Parathyroid adenoma (tissue), 2 donors: ENCODE results near the gene PRMT7.

Source experiments
- H2AFZ ChIP-seq: fragments of 300-600 bp; sonication (generic); one replicate; pipeline ENCODE4 v1.7.0; 2017; ENCODE audit warnings: antibody characterized with exemption, mild to moderate bottlenecking
- H3K27ac ChIP-seq: fragments of 300-600 bp; sonication (generic); one replicate; pipeline ENCODE4 v1.7.0; 2017
- H3K27me3 ChIP-seq: fragments of 300-600 bp; sonication (generic); one replicate; pipeline ENCODE4 v1.7.0; 2017; ENCODE audit warnings: low read length; ENCODE audit not compliant: control insufficient read depth, insufficient read depth
- H3K36me3 ChIP-seq: fragments of 300-600 bp; sonication (generic); one replicate; pipeline ENCODE4 v1.7.0; 2017; ENCODE audit warnings: low read length; ENCODE audit not compliant: control insufficient read depth, insufficient read depth
- H3K4me1 ChIP-seq: fragments of 300-600 bp; sonication (generic); one replicate; pipeline ENCODE4 v1.7.0; 2017; ENCODE audit warnings: control low read depth
- H3K4me2 ChIP-seq: fragments of 300-600 bp; sonication (generic); one replicate; pipeline ENCODE4 v1.7.0; 2017; ENCODE audit warnings: low read length
- H3K4me3 ChIP-seq: fragments of 300-600 bp; sonication (generic); one replicate; pipeline ENCODE4 v1.7.0; 2017; ENCODE audit warnings: low read depth, low read length
- H3K79me2 ChIP-seq: fragments of 300-600 bp; sonication (generic); one replicate; pipeline ENCODE4 v1.7.0; 2017; ENCODE audit warnings: control low read depth
- H3K9ac ChIP-seq: fragments of 300-600 bp; sonication (generic); one replicate; pipeline ENCODE4 v1.7.0; 2017; ENCODE audit warnings: mild to moderate bottlenecking
- H3K9me3 ChIP-seq: fragments of 300-600 bp; sonication (generic); one replicate; pipeline ENCODE4 v1.7.0; 2017; ENCODE audit warnings: low read length; ENCODE audit not compliant: control insufficient read depth
- TF ChIP-seq, protein P1 (sequence below): fragments of 300-600 bp; sonication (generic); IDR thresholded peaks from one replicate; pipeline ENCODE4 v1.7.0; 2017; ENCODE audit warnings: antibody characterized with exemption, mild to moderate bottlenecking
- donor health status: primary hyperparathyroidism.

PRMT7 gene

GRCh38 chr16:68377221-68377620, 66.4 kb downstream of the PRMT7 start:
- H3K9me3 ChIP-seq = no peaks in the 10 kb centered on the region
- H3K4me1 ChIP-seq = peaks cover 32% of the 10 kb centered on the region
- H3K36me3 ChIP-seq = no peaks in the 10 kb centered on the region
- no peak overlapping the region for H3K9ac ChIP-seq
- H3K27ac ChIP-seq = no peak overlapping the region
- no peaks in the 10 kb centered on the region for H3K79me2 ChIP-seq
- H2AFZ ChIP-seq = no peak overlapping the region
- H3K4me3 ChIP-seq = no peak overlapping the region
- H3K27me3 ChIP-seq = no peaks in the 10 kb centered on the region
- H3K4me2 ChIP-seq = no peak overlapping the region
- TF ChIP-seq, protein P1, sequence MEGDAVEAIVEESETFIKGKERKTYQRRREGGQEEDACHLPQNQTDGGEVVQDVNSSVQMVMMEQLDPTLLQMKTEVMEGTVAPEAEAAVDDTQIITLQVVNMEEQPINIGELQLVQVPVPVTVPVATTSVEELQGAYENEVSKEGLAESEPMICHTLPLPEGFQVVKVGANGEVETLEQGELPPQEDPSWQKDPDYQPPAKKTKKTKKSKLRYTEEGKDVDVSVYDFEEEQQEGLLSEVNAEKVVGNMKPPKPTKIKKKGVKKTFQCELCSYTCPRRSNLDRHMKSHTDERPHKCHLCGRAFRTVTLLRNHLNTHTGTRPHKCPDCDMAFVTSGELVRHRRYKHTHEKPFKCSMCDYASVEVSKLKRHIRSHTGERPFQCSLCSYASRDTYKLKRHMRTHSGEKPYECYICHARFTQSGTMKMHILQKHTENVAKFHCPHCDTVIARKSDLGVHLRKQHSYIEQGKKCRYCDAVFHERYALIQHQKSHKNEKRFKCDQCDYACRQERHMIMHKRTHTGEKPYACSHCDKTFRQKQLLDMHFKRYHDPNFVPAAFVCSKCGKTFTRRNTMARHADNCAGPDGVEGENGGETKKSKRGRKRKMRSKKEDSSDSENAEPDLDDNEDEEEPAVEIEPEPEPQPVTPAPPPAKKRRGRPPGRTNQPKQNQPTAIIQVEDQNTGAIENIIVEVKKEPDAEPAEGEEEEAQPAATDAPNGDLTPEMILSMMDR = no peak

DNA sequence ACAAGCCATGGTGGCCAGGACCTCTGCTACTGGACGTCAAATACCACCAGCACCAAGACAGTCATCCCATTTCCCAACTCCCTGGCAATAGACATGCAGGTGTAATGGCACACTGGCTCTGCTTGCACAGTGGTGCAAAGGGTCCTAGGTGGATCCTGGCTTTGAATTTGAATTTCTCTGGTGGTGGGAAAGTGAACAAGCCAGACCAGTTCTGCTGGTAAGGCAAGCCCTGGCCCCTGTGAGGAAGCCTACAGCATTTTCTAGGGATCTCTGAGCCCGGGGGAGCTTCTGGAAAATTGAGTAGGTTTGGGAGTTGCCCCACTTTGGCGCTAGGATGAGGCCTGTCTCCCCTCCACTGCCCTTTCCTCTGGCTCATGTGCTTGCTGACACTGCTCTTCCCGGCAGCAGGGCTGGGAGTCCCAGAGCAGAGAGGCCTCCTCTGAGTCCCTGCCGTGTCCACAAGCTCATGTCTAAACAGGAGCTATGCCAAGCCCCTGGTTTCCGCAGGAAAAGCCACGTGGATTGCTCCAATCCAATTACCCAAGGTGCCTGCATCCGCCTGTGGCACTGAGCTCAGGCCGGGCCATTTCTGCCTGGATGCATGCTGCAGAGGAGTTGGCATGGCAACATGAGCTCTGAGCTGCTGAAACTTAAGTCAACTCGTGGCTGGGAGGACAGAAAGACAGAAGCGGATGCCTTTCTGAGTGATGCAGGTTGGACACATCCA, 67.0 kb downstream of the PRMT7 start:
- Histone ChIP-seq H3K36me3 (no peaks in the 10 kb centered on the region), H3K9ac (no peak overlapping the region), H3K27me3 (no peaks in the 10 kb centered on the region), H3K4me2 (no peak overlapping the region), H3K27ac (no peak overlapping the region), H3K9me3 (no peaks in the 10 kb centered on the region), H3K79me2 (no peaks in the 10 kb centered on the region), H3K4me3 (no peak overlapping the region), H3K4me1 (peaks cover 32% of the 10 kb centered on the region), H2AFZ (peak overlapping the region; percentile 24)
- TF ChIP-seq, protein P1 = no peak

DNA sequence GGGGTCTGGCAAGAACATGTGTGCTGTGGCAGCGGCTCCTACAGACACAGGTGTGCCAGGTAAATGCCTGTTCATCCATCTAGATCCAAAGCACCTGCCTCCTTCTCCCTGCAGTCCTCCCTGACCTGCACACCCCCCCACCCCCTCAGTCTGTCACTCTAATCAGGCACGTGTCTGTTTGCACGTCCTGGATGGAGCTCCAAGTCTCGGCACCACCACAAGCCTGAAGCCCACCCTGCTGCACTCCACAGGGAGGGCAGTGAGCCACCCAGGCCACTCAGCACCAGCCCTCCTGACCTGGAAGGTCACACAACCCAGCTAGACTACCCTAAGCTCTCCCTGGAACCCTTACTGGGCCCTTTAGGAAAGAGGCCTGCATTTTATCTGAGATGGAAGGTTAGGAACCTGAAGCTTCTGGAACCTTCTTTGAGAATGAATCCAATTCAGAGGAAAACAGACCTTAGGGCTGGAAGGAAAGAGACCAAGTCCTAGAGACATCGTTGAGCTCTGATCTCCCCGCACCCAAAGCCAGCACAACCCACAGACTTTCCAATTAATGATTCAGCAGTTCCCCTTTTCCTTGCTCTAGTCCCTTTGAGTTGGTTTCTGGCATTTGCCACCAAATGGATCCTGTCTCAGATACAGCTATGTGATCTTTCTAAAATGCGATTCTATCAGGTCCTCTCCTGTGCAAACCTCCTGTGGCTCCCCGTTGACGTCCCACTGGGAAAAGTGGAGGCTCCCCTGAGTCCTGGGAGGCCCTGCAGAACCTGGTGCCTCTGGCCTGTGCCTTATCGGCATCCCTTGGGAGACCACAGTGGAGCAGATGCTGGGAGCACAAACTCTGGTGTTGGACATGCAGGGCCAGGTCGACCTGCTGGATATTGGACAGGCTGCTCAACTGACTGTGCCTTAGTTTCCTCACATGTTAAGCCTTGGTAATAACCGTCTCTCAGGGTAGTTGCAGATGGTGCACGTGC, 67.9 kb downstream of the PRMT7 start:
- Histone ChIP-seq H3K4me3 (no peak overlapping the region), H3K9ac (no peak overlapping the region), H3K27ac (peak overlapping the region; percentile 76), H3K4me1 (peaks cover 37% of the 10 kb centered on the region), H2AFZ (peak overlapping the region; percentile 79), H3K36me3 (no peaks in the 10 kb centered on the region), H3K27me3 (no peaks in the 10 kb centered on the region), H3K4me2 (no peak overlapping the region), H3K9me3 (no peaks in the 10 kb centered on the region), H3K79me2 (no peaks in the 10 kb centered on the region)
- TF ChIP-seq, protein P1 = no peak

DNA sequence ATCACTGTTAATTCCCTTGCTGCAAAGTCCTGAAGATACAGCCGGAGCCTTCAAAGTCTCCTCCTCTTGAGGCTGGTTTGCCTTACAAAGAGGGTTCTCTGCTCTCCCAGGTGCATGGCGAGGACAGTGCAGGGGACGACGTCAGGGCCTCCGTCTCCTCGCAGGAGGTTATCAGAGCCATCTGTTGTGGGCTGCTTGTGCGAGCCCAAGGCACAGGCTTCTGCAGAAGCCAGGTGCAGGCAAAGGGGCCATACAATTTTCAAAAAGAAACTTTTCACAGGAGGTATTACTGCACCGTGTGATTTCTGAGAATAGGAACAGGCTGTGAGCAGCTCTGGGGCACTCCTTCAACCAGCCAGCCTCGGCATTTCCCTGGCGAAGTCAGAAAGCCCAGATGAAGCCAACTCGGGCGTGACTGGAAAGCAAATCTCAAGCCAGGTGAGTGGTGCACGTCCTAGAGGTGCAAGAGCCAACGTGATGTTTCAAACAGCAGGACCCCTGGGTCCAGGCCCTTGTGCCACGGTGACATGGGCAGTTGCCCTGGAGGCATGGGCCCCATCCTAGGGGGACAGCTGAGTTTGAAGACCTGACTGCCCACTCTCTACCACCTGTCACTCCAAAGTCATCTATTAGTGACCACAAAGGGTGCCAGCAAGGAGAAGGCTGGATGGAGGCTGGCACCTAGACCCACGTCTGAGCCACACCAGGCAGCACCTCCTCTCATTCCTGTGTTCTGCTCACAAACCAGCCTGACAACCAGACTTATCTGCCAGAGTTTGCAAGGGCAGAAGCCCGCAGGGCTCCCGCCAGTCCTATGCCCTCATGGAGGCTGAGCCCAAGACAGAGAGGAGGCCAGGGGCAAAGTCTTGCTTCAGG, 68.9 kb downstream of the PRMT7 start:
- Histone ChIP-seq H3K4me2 (no peak overlapping the region), H3K27me3 (no peaks in the 10 kb centered on the region), H3K9me3 (no peaks in the 10 kb centered on the region), H3K27ac (peak overlapping the region; percentile 76), H3K79me2 (no peaks in the 10 kb centered on the region), H3K36me3 (no peaks in the 10 kb centered on the region), H2AFZ (peak overlapping the region; percentile 79), H3K4me3 (no peak overlapping the region), H3K9ac (no peak overlapping the region), H3K4me1 (peaks cover 47% of the 10 kb centered on the region)
- TF ChIP-seq, protein P1 = no peak
